ENCODE data around the gene PCSK2. TPM values are rescaled to one million over a fixed set of nuclear protein-coding genes. Genes with fewer than 3 reads are reported as not detected.

PCSK2 gene
- total RNA-seq, 1 experiment from 2014 or later, result not detected

GRCh38 chr20:17500271-17500670, 273.4 kb downstream of the PCSK2 start:
- no peak overlapping the region for H3K4me3 ChIP-seq
- no peaks in the 10 kb centered on the region for H3K27me3 ChIP-seq (replicated peaks)
- no peak for DNase-seq (ENCODE audit: low read depth in 1 of 2, low spot score in 2 of 2)
- H3K27ac ChIP-seq, result no peak overlapping the region
- H3K9me3 ChIP-seq (replicated peaks), result no peaks in the 10 kb centered on the region
- peaks cover 8% of the 10 kb centered on the region for H3K4me1 ChIP-seq (replicated peaks)
- H3K36me3 ChIP-seq, result no peaks in the 10 kb centered on the region

- Histone ChIP-seq H3K4me1 (replicated peaks) (peaks cover 12% of the 10 kb centered on the region), H3K36me3 (no peaks in the 10 kb centered on the region), H3K4me3 (no peak overlapping the region), H3K27me3 (replicated peaks) (no peaks in the 10 kb centered on the region), H3K9me3 (replicated peaks) (no peaks in the 10 kb centered on the region), H3K27ac (no peak overlapping the region)
- DNase-seq (ENCODE audit: low read depth in 1 of 2, low spot score in 2 of 2), result no peak
These were observed 274.0 kb downstream of the PCSK2 start for GRCh38 chr20:17500826-17501225.

DNA sequence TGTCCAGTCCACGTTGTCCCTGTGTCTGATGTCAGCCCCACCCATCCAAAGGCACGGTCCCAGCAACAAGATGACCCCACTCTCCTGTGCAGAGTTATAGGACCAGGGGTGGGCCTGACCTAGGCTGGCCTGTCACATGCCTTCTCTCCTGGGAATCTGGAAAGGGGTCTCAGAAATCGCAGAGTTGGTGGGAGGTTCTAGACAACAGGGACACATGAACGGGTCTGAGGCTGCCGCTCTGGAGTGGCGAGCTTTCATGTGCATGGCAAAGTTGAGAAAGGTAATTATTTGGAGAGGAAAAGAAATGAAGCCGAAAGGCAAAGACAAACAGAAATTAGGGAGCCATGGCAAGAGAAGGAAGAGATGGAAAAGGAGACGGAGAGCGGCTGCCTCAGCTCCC, 274.9 kb downstream of the PCSK2 start:
- Histone ChIP-seq H3K4me3 (no peak overlapping the region), H3K27ac (no peak overlapping the region), H3K4me1 (replicated peaks) (peaks cover 12% of the 10 kb centered on the region), H3K9me3 (replicated peaks) (no peaks in the 10 kb centered on the region), H3K36me3 (no peaks in the 10 kb centered on the region), H3K27me3 (replicated peaks) (no peaks in the 10 kb centered on the region)
- DNase-seq (ENCODE audit: low read depth in 1 of 2, low spot score in 2 of 2), result no peak

DNA sequence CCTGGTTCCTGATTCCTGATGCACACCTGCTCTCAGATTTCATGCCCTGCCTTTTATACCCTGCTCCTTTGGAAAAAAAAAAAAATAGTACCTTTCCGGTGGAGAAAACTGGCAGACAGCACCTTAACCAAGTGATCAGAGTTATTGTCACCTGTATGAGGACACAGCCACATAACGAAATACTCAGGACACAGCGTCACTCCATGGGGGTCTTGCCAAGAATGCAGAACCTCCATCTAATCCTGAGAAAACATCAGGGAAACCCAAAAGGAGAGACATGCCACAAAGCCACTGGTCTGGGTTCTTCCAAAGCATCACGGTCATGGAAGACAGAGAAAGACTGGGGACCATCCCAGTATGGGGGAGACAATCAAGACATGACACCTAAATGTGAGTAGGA, 275.3 kb downstream of the PCSK2 start:
- Histone ChIP-seq H3K27ac (no peak overlapping the region), H3K36me3 (no peaks in the 10 kb centered on the region), H3K27me3 (replicated peaks) (no peaks in the 10 kb centered on the region), H3K4me3 (no peak overlapping the region), H3K4me1 (replicated peaks) (peaks cover 12% of the 10 kb centered on the region), H3K9me3 (replicated peaks) (no peaks in the 10 kb centered on the region)
- DNase-seq (ENCODE audit: low read depth in 1 of 2, low spot score in 2 of 2), result no peak

- no peak for DNase-seq (ENCODE audit: low read depth in 1 of 2, low spot score in 2 of 2)
- H3K27me3 ChIP-seq (replicated peaks), result no peaks in the 10 kb centered on the region
These were observed 276.6 kb downstream of the PCSK2 start for GRCh38 chr20:17503301-17504065.

GRCh38 chr20:17504066-17504897, 277.4 kb downstream of the PCSK2 start:
- Histone ChIP-seq H3K4me3 (no peak overlapping the region), H3K27ac (no peak overlapping the region), H3K9me3 (replicated peaks) (no peaks in the 10 kb centered on the region), H3K36me3 (no peaks in the 10 kb centered on the region), H3K4me1 (replicated peaks) (peaks cover 12% of the 10 kb centered on the region), H3K27me3 (replicated peaks) (no peaks in the 10 kb centered on the region)
- DNase-seq (ENCODE audit: low read depth in 1 of 2, low spot score in 2 of 2), result no peak

More at GRCh38 chr20:17503301-17504065, 276.6 kb downstream of the PCSK2 start:
- Histone ChIP-seq H3K4me1 (replicated peaks) (peaks cover 12% of the 10 kb centered on the region), H3K9me3 (replicated peaks) (no peaks in the 10 kb centered on the region), H3K4me3 (no peak overlapping the region), H3K27ac (no peak overlapping the region), H3K36me3 (no peaks in the 10 kb centered on the region)

GRCh38 chr20:17504898-17505635, 278.2 kb downstream of the PCSK2 start:
- no peaks in the 10 kb centered on the region for H3K27me3 ChIP-seq (replicated peaks)
- no peaks in the 10 kb centered on the region for H3K36me3 ChIP-seq
- no peak overlapping the region for H3K27ac ChIP-seq
- peak overlapping the region; percentile 36 for H3K4me3 ChIP-seq
- peak; percentile 53 to 76 for DNase-seq (ENCODE audit: low read depth in 1 of 2, low spot score in 2 of 2)
- no peaks in the 10 kb centered on the region for H3K9me3 ChIP-seq (replicated peaks)
- peaks cover 12% of the 10 kb centered on the region for H3K4me1 ChIP-seq (replicated peaks)

- DNase-seq (ENCODE audit: low read depth in 1 of 2, low spot score in 2 of 2), result no peak
- Histone ChIP-seq H3K27me3 (replicated peaks) (no peaks in the 10 kb centered on the region), H3K4me3 (no peak overlapping the region), H3K27ac (no peak overlapping the region), H3K36me3 (no peaks in the 10 kb centered on the region), H3K9me3 (replicated peaks) (no peaks in the 10 kb centered on the region), H3K4me1 (replicated peaks) (peaks cover 12% of the 10 kb centered on the region)
These were observed 279.0 kb downstream of the PCSK2 start for GRCh38 chr20:17505636-17506517.

- no peaks in the 10 kb centered on the region for H3K27me3 ChIP-seq (replicated peaks)
- no peak overlapping the region for H3K27ac ChIP-seq
- no peaks in the 10 kb centered on the region for H3K9me3 ChIP-seq (replicated peaks)
- H3K4me3 ChIP-seq, result no peak overlapping the region
- no peaks in the 10 kb centered on the region for H3K36me3 ChIP-seq
- H3K4me1 ChIP-seq (replicated peaks), result peaks cover 12% of the 10 kb centered on the region
- DNase-seq (ENCODE audit: low read depth in 1 of 2, low spot score in 2 of 2), result no peak
These were observed 280.2 kb downstream of the PCSK2 start for GRCh38 chr20:17507032-17507431.

- H3K9me3 ChIP-seq (replicated peaks), result no peaks in the 10 kb centered on the region
- H3K36me3 ChIP-seq, result no peaks in the 10 kb centered on the region
- no peak overlapping the region for H3K27ac ChIP-seq
- H3K4me3 ChIP-seq, result no peak overlapping the region
- no peaks in the 10 kb centered on the region for H3K27me3 ChIP-seq (replicated peaks)
- DNase-seq (ENCODE audit: low read depth in 1 of 2, low spot score in 2 of 2), result no peak
- peaks cover 12% of the 10 kb centered on the region for H3K4me1 ChIP-seq (replicated peaks)
These were observed 280.7 kb downstream of the PCSK2 start for GRCh38 chr20:17507531-17507930.

DNA sequence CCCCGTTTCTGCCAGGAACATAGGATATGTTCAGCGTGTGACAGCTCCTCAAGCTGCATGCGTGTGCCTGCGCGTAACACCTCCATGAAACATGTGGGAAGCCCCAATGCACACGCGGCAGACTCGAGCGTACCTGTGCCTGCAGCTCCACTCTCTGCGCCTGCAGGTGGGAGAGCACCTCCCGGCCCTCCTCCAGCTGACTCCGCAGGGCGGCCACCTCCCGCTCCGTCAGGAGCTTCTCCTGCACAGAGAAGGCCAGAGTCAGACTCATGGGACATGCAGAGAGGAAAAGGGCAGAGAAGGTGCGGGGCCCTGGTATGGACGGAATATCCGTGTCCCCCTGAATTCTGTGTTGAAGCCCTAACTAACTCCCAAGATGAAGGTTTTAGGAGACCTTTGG, 281.9 kb downstream of the PCSK2 start:
- Histone ChIP-seq H3K36me3 (no peaks in the 10 kb centered on the region), H3K4me3 (no peak overlapping the region), H3K27me3 (replicated peaks) (no peaks in the 10 kb centered on the region), H3K27ac (no peak overlapping the region), H3K4me1 (replicated peaks) (peaks cover 12% of the 10 kb centered on the region), H3K9me3 (replicated peaks) (no peaks in the 10 kb centered on the region)
- DNase-seq (ENCODE audit: low read depth in 1 of 2, low spot score in 2 of 2), result no peak

GRCh38 chr20:17510548-17510947, 283.7 kb downstream of the PCSK2 start:
- Histone ChIP-seq H3K4me3 (no peak overlapping the region), H3K27me3 (replicated peaks) (no peaks in the 10 kb centered on the region), H3K4me1 (replicated peaks) (peaks cover 1% of the 10 kb centered on the region), H3K36me3 (no peaks in the 10 kb centered on the region), H3K9me3 (replicated peaks) (no peaks in the 10 kb centered on the region), H3K27ac (no peak overlapping the region)
- DNase-seq (ENCODE audit: low read depth in 1 of 2, low spot score in 2 of 2), result no peak

DNA sequence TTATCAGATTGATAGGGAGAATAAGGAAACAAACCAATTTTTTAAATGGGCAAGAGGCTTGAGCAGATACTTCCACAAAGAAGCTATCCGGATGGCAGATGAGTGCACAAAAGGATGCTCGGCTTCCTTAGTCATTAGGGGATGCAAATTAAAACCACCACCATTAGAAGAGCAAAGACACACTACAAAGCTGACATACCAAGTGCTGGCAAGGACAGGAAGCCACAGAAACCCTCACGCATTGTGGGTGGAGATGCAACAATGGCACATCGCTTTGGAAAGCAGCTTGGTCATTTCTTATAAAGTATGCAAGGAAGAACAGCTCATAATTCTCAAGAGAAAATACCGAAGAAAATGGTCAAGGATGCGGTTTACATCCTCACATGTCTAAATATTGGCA, 284.6 kb downstream of the PCSK2 start:
- no peak for DNase-seq (ENCODE audit: low read depth in 1 of 2, low spot score in 2 of 2)

More for the DNA sequence above, 284.6 kb downstream of the PCSK2 start:
- no peak overlapping the region for H3K4me3 ChIP-seq
- no peaks in the 10 kb centered on the region for H3K4me1 ChIP-seq (replicated peaks)
- H3K36me3 ChIP-seq, result no peaks in the 10 kb centered on the region
- H3K27ac ChIP-seq, result no peak overlapping the region
- no peaks in the 10 kb centered on the region for H3K27me3 ChIP-seq (replicated peaks)
- H3K9me3 ChIP-seq (replicated peaks), result no peaks in the 10 kb centered on the region

Data from SJSA1 (cell line).